Smooth muscle cell (in vitro differentiated cells): ENCODE measurements around the gene MINPP1. TPM values are rescaled to one million over a fixed set of nuclear protein-coding genes. Genes with fewer than 3 reads are reported as not detected.

Experiments
- DNase-seq: peaks from one replicate; lab custom pipeline; 2025; ENCODE audit not compliant: unreplicated experiment; lab: John Stamatoyannopoulos, UW
- H2AFZ ChIP-seq: fragments of 200-600 bp; sonication (generic); 2 replicates; pipeline ENCODE4 v1.6.0; 2016; ENCODE audit warnings: antibody characterized with exemption, low read depth, mild to moderate bottlenecking
- H3F3A ChIP-seq: fragments of 200-600 bp; sonication (generic); 2 replicates; pipeline ENCODE4 v1.6.0; 2017; ENCODE audit warnings: antibody characterized with exemption, low read depth
- H3K27ac ChIP-seq: fragments of 200-600 bp; sonication (generic); 2 replicates; pipeline ENCODE4 v1.5.1; 2016; ENCODE audit warnings: low read depth, mild to moderate bottlenecking
- H3K27me3 ChIP-seq: fragments of 200-600 bp; sonication (generic); 2 replicates; pipeline ENCODE4 v1.6.1; 2016; ENCODE audit warnings: low read depth, mild to moderate bottlenecking
- H3K36me3 ChIP-seq: fragments of 200-600 bp; sonication (generic); 2 replicates; pipeline ENCODE4 v1.5.1; 2016; ENCODE audit warnings: low read depth
- H3K4me1 ChIP-seq: fragments of 200-600 bp; sonication (generic); 2 replicates; pipeline ENCODE4 v1.5.1; 2016; ENCODE audit warnings: low read depth
- H3K4me2 ChIP-seq: fragments of 200-600 bp; sonication (generic); 2 replicates; pipeline ENCODE4 v1.6.0; 2016; ENCODE audit warnings: mild to moderate bottlenecking
- H3K4me3 ChIP-seq: fragments of 200-600 bp; sonication (generic); 2 replicates; pipeline ENCODE4 v1.5.1; 2016; ENCODE audit warnings: mild to moderate bottlenecking
- H3K79me2 ChIP-seq: fragments of 200-600 bp; sonication (generic); 2 replicates; pipeline ENCODE4 v1.6.0; 2016; ENCODE audit warnings: low read depth, mild to moderate bottlenecking
- H3K9ac ChIP-seq: fragments of 200-600 bp; sonication (generic); 2 replicates; pipeline ENCODE4 v1.6.0; 2016; ENCODE audit warnings: low read depth
- H3K9me3 ChIP-seq: fragments of 200-600 bp; sonication (generic); replicated peaks from 2 replicates; pipeline ENCODE4 v1.5.1; 2016; ENCODE audit warnings: low read depth
- H4K20me1 ChIP-seq: fragments of 200-600 bp; sonication (generic); 2 replicates; pipeline ENCODE4 v1.6.0; 2016; ENCODE audit warnings: low read depth
- WGBS: methylation state at CpG from one replicate; pipeline ENCODE4 v1.1.7; 2016; ENCODE audit warnings: low lambda C conversion rate; 5-methylcytosine and 5-hydroxymethylcytosine counted together
- polyA plus RNA-seq: library from polyadenylated mRNA; unstranded; fragments of >200 nt; fragmentation: Nextera tagmentation; extraction: Ambion mirVana; gene quantifications from 2 replicates; pipeline ENCODE4 v1.2.1, GENCODE V29; 2016
- total RNA-seq: library from RNA; depleted of rRNA; stranded (reverse); fragments of >200 nt; gene quantifications from 2 replicates; pipeline ENCODE4 v1.2.3, GENCODE V29; 2014
- TF ChIP-seq, protein P1 (sequence below): fragments of 200-600 bp; sonication (generic); IDR thresholded peaks from 2 replicates; pipeline ENCODE4 v1.5.1; 2017; ENCODE audit warnings: borderline replicate concordance, mild to moderate bottlenecking, antibody characterized with exemption; ENCODE audit not compliant: insufficient read depth, poor library complexity, severe bottlenecking

MINPP1 gene
- total and polyA plus RNA-seq, 2 experiments from 2014 or later, result 24.5 to 31.7 TPM

DNA sequence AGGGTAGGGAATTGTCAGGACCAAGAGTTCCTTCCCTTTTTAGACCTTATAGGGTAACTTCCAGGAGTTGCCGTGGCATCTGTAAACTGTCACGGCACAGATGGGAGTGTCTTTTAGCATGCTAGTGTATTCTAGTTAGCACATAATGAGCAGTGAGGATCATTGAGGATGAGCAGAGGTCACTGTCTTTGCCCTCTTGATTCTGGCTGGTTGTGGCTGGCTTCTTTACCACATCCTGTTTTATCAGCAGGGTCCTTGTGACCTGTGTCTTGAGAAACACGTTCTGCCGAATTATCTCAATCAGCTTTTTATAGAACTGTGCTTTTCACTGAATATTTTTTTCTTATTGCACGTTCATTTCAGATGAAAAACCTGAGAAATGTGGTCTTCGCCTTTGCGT, 41.5 kb downstream of the MINPP1 start:
- H4K20me1 ChIP-seq, result peaks cover 34% of the 10 kb centered on the region
- no peaks in the 10 kb centered on the region for H3K9me3 ChIP-seq
- no peaks in the 10 kb centered on the region for H3K27me3 ChIP-seq
- H3K4me2 ChIP-seq, result peak overlapping the region; percentile 1
- no peak overlapping the region for H3K9ac ChIP-seq
- TF ChIP-seq, protein P1, sequence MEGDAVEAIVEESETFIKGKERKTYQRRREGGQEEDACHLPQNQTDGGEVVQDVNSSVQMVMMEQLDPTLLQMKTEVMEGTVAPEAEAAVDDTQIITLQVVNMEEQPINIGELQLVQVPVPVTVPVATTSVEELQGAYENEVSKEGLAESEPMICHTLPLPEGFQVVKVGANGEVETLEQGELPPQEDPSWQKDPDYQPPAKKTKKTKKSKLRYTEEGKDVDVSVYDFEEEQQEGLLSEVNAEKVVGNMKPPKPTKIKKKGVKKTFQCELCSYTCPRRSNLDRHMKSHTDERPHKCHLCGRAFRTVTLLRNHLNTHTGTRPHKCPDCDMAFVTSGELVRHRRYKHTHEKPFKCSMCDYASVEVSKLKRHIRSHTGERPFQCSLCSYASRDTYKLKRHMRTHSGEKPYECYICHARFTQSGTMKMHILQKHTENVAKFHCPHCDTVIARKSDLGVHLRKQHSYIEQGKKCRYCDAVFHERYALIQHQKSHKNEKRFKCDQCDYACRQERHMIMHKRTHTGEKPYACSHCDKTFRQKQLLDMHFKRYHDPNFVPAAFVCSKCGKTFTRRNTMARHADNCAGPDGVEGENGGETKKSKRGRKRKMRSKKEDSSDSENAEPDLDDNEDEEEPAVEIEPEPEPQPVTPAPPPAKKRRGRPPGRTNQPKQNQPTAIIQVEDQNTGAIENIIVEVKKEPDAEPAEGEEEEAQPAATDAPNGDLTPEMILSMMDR, result no peak
- H3K79me2 ChIP-seq, result peaks cover 8% of the 10 kb centered on the region
- DNase-seq, result no peak
- no peak overlapping the region for H2AFZ ChIP-seq
- H3K27ac ChIP-seq, result peak overlapping the region; percentile 30
- peaks cover 16% of the 10 kb centered on the region for H3F3A ChIP-seq
- 66% methylated on average over 7 of the region's 7 CpGs for WGBS
- H3K4me3 ChIP-seq, result no peak overlapping the region
- H3K4me1 ChIP-seq, result peaks cover 23% of the 10 kb centered on the region
- H3K36me3 ChIP-seq, result peaks cover 10% of the 10 kb centered on the region

DNA sequence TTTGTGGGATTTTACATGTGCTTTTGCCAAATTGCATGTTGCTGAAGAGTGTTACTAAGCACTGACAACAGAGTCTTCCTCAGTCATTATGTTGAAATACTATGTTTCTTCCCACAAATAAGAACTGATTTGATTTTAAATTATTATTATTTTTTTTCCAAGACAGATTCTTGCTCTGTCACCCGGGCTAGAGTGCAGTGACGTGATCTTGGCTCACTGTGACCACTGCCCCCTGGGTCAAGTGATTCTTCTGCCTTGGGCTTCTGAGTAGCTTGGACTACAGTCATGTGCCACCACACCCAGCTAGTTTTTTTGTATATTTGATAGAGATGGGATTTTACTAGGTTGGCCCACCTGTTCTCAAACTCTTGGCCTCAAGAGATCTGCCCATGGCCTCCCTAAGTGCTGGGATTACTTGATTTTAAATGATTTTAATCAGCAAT, 42.3 kb downstream of the MINPP1 start:
- H3K36me3 ChIP-seq, result peaks cover 3% of the 10 kb centered on the region
- H3F3A ChIP-seq, result peaks cover 16% of the 10 kb centered on the region
- H2AFZ ChIP-seq, result no peak overlapping the region
- H3K4me2 ChIP-seq, result no peak overlapping the region
- peaks cover 39% of the 10 kb centered on the region for H4K20me1 ChIP-seq
- H3K27ac ChIP-seq, result peak overlapping the region; percentile 2
- TF ChIP-seq, protein P1, result no peak
- H3K4me1 ChIP-seq, result peaks cover 23% of the 10 kb centered on the region
- H3K79me2 ChIP-seq, result peaks cover 8% of the 10 kb centered on the region
- H3K4me3 ChIP-seq, result no peak overlapping the region
- no peak for DNase-seq
- H3K27me3 ChIP-seq, result no peaks in the 10 kb centered on the region
- no peaks in the 10 kb centered on the region for H3K9me3 ChIP-seq
- no peak overlapping the region for H3K9ac ChIP-seq
- WGBS, result 97% methylated on average over 2 of the region's 2 CpGs

DNA sequence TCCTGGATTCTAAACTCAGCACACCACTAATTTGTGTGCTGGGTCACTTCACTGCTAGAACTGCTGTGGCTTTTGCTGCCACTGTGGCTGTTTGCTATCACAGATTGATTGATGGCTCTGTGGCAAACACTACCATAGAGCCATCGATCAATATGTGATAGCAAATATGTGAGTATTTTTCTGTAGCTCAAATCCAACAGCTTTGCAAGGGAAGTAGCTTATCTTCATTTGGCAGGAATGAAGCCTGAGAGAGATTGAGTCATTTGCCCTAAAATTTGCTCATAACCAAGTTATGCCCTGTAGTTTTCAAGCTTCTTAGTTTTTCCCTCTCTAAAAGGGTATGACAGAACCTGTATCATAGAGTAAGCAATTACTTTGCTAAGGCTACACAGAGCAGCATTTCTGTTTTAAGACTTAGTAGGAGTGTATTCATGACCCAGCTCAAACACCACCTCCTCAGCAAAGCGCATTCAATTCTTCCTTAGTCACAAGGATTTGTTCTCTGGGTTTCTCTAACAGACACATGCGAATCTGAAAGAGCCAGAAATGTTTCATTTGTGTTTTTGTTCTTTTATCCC, 43.1 kb downstream of the MINPP1 start:
- DNase-seq, result no peak
- Histone ChIP-seq H3K27ac (peak overlapping the region; percentile 76), H3K4me3 (peak overlapping the region; percentile 9)

More for the DNA sequence above, 43.1 kb downstream of the MINPP1 start:
- H3K27me3 ChIP-seq, result no peaks in the 10 kb centered on the region
- TF ChIP-seq, protein P1, result no peak
- H2AFZ ChIP-seq, result no peak overlapping the region
- no peaks in the 10 kb centered on the region for H3K9me3 ChIP-seq
- peaks cover 16% of the 10 kb centered on the region for H3F3A ChIP-seq
- H3K79me2 ChIP-seq, result peaks cover 8% of the 10 kb centered on the region
- peak overlapping the region; percentile 19 for H3K9ac ChIP-seq
- 53% methylated on average over 3 of the region's 3 CpGs for WGBS
- peak overlapping the region; percentile 67 for H3K4me2 ChIP-seq
- H4K20me1 ChIP-seq, result peaks cover 39% of the 10 kb centered on the region
- peaks cover 5% of the 10 kb centered on the region for H3K36me3 ChIP-seq
- H3K4me1 ChIP-seq, result peaks cover 23% of the 10 kb centered on the region
